Heart right ventricle (tissue), 16 donors: Measurements from ENCODE around the gene UBE4B. TPM values are rescaled to one million over a fixed set of nuclear protein-coding genes. Genes with fewer than 3 reads are reported as not detected.

Experiments used
- ATAC-seq, 8 donors: fragments of 200-7000 bp; cut with Tn5 transposase; one replicate each; pipeline ENCODE4 v1.9.1; 2020; ENCODE audit warnings: mild to moderate bottlenecking in 8 of 8, moderate library complexity in 8 of 8, moderate number of reproducible peaks in 1 of 8
- DNase-seq, 2 donors: peaks; one replicate each; pipeline ENCODE4 v3.0.0-alpha.2; 2020
- H3K27ac ChIP-seq, 10 donors: fragments of 200-600 bp; sonication (generic) in 2 of 10; one replicate each; pipeline versions ENCODE4 v1.5.0 to v1.8.0; 2020 to 2022; ENCODE audit warnings: mild to moderate bottlenecking in 3 of 10
- H3K27me3 ChIP-seq, 7 donors: fragments of 200-600 bp; one replicate each; pipeline ENCODE4 v1.8.0; 2021 to 2022; ENCODE audit warnings: mild to moderate bottlenecking in 2 of 7
- H3K36me3 ChIP-seq, 9 donors: fragments of 200-600 bp; sonication (generic) in 1 of 9; one replicate each; pipeline versions ENCODE4 v1.5.0 to v1.8.0; 2020 to 2022; ENCODE audit warnings: mild to moderate bottlenecking in 2 of 9
- H3K4me1 ChIP-seq, 9 donors: fragments of 200-600 bp; sonication (generic) in 1 of 9; one replicate each; pipeline versions ENCODE4 v1.5.0 to v1.8.0; 2020 to 2022; ENCODE audit warnings: mild to moderate bottlenecking in 4 of 9
- H3K4me3 ChIP-seq, 10 donors: fragments of 200-600 bp; sonication (generic) in 2 of 10; one replicate each; pipeline versions ENCODE4 v1.5.0 to v1.8.0; 2020 to 2022; ENCODE audit warnings: mild to moderate bottlenecking in 7 of 10, moderate library complexity in 2 of 10
- H3K9me3 ChIP-seq, 11 donors: fragments of 200-600 bp in 10 of 11; sonication (generic) in 2 of 11; one replicate each; pipeline versions ENCODE4 v1.5.0 to v1.8.0; 2013 to 2022; ENCODE audit warnings: mild to moderate bottlenecking in 2 of 11, control low read depth in 1 of 11, moderate library complexity in 1 of 11
- WGBS, 2 donors: extraction: QIAGEN DNeasy Blood & Tissue Kit; methylation state at CpG; one replicate each; pipeline ENCODE4 v1.1.7; 2013; ENCODE audit warnings: inconsistent platforms in 1 of 2; 5-methylcytosine and 5-hydroxymethylcytosine counted together
- intact Hi-C, 10 donors: fragments of 100-400 bp; cut with DNase I; formaldehyde crosslinking; loops; one replicate each; pipeline versions ENCODE4 v1.11.1 to v1.14.2; 2022
- polyA plus RNA-seq, 2 donors: library from polyadenylated mRNA; stranded (reverse); fragments of 200-250 nt; gene quantifications; one replicate each; pipeline ENCODE4 v1.2.3, GENCODE V29; 2013
- total RNA-seq, 10 donors: library from RNA; stranded (reverse); fragmentation: NEBNext Ultra II Directional in 3 of 10; extraction: Animal tissue kit (Norgen Biotek cat#: 25700) in 3 of 10; gene quantifications; one replicate each; pipeline versions ENCODE4 v1.2.1 to v1.2.4, GENCODE V29; 2021 to 2023
- TF ChIP-seq, protein P1 (sequence below), 9 donors: fragments of 200-600 bp; sonication (generic) in 2 of 9; IDR thresholded peaks; one replicate each; pipeline versions ENCODE4 v1.5.0 to v1.8.0; 2021 to 2022; ENCODE audit warnings: antibody characterized with exemption in 9 of 9, mild to moderate bottlenecking in 5 of 9, moderate library complexity in 1 of 9
- donor health status: Arrhythmogenic right ventricular cardiomyopathy.
- donor health status: ischemic (EF 13 %, LVEDD 7.1; RV severe dilation, severe dysfunction).
- donor health status: healthy with polysubstance abuse.
- donor health status: DM: no; HTN: yes; CAD: no.
- donor health status: DM: no; HTN: no; CAD: no.
- donor health status: ischemic (EF 25% LVEDD 6.9; RV normal size, moderate dysfunction).
- donor health status: ischemic (EF 25% LVEDD 5.7; RV mildly dilated, moderate dysfunction).
- donor health status: healthy.
- donor health status: DM: yes; HTN: yes; CAD: no.
- donor health status: Ischemic cardiomyopathy.
- donor health status: ischemic (EF 35%, LVEDD 5.7; RV mildly dilated, moderate dysfunction).
- donor health status: nonischemic (EF 11% LVEDD 7.7; RV severe dilation, severe dysfunction).
- donor health status: DM: yes; HTN: yes; CAD: no.
- donor health status: PGD.
- donor health status: ischemic (EF 29% LVEDD 5.4; RV normal size, mild dysfunction).
- donor health status: nonischemic (EF 23%, LVEDD 6.1; RV moderate dilation, normal function).

The UBE4B gene
- total and polyA plus RNA-seq, 12 donors: 18.3 to 87.3 (median 67.8) TPM

DNA sequence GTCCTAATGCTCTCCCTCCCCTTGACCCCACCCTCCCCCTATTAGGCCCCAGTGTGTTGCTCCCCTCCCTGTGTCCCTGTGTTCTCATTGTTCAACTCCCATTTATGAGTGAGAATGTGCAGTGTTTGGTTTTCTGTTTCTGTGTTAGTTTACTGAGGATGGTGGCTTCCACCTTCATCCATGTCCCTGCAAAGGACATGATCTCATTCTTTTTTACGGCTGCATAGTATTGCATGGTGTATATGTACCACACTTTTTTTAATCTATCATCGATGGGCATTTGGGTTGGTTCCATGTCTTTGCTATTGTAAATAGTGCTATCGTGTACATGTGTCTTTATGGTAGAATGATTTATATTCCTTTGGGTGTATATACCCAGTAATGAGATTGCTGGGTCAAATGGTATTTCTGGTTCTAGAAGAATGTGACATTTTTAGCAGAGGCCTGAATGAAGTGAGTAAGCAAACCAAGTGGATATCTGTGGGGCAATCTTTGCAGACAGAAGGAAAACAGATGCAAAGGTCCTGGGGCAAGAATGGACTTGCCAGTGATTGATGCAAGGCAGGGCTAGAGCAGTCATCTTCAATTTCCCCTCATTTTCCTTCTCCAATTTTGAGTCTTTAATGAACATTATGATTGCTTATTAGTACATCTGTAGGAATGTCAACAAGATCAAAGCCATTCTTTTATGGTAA, 50.2 kb downstream of the UBE4B start:
- no peak for ATAC-seq
- intact Hi-C loops: no loop called here
- H3K27ac ChIP-seq: no peak overlapping the region
- no peaks in the 10 kb centered on the region for H3K27me3 ChIP-seq
- H3K4me3 ChIP-seq: no peak overlapping the region
- 97% methylated on average over 3 of the region's 3 CpGs for WGBS, 2 donors
- H3K36me3 ChIP-seq: peaks cover 0 to 22% (median 7%) of the 10 kb centered on the region in 9 donors
- no peak for DNase-seq
- no peaks in the 10 kb centered on the region for H3K9me3 ChIP-seq
- TF ChIP-seq, protein P1, sequence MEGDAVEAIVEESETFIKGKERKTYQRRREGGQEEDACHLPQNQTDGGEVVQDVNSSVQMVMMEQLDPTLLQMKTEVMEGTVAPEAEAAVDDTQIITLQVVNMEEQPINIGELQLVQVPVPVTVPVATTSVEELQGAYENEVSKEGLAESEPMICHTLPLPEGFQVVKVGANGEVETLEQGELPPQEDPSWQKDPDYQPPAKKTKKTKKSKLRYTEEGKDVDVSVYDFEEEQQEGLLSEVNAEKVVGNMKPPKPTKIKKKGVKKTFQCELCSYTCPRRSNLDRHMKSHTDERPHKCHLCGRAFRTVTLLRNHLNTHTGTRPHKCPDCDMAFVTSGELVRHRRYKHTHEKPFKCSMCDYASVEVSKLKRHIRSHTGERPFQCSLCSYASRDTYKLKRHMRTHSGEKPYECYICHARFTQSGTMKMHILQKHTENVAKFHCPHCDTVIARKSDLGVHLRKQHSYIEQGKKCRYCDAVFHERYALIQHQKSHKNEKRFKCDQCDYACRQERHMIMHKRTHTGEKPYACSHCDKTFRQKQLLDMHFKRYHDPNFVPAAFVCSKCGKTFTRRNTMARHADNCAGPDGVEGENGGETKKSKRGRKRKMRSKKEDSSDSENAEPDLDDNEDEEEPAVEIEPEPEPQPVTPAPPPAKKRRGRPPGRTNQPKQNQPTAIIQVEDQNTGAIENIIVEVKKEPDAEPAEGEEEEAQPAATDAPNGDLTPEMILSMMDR (IDR thresholded peaks at IDR 0.05): no peak
- peaks cover 0 to 13% (median 6%) of the 10 kb centered on the region in 9 donors for H3K4me1 ChIP-seq

- peaks cover 0 to 25% (median 7%) of the 10 kb centered on the region in 9 donors for H3K36me3 ChIP-seq
- ATAC-seq (no peak), DNase-seq (no peak)
- intact Hi-C loops: no loop called here
- no peak overlapping the region for H3K4me3 ChIP-seq
- TF ChIP-seq, protein P1 (IDR thresholded peaks at IDR 0.05): no peak
- H3K9me3 ChIP-seq: no peaks in the 10 kb centered on the region
- no peak overlapping the region for H3K27ac ChIP-seq
- H3K4me1 ChIP-seq: peaks cover 0 to 9% (median 5%) of the 10 kb centered on the region in 9 donors
- 73 to 80% methylated on average over 3 of the region's 3 CpGs for WGBS, 2 donors
- H3K27me3 ChIP-seq: no peaks in the 10 kb centered on the region
These were observed 51.3 kb downstream of the UBE4B start for GRCh38 chr1:10084045-10084444.

GRCh38 chr1:10085076-10085475, 52.3 kb downstream of the UBE4B start:
- H3K4me3 ChIP-seq: no peak overlapping the region
- TF ChIP-seq, protein P1 (IDR thresholded peaks at IDR 0.05): no peak
- peaks cover 0 to 9% (median 5%) of the 10 kb centered on the region in 9 donors for H3K4me1 ChIP-seq
- H3K27ac ChIP-seq: no peak overlapping the region
- DNase-seq (no peak), ATAC-seq (peak in 2 of 8 donors; percentile 37 to 41)
- no peaks in the 10 kb centered on the region for H3K9me3 ChIP-seq
- peaks cover 0 to 15% (median 7%) of the 10 kb centered on the region in 9 donors for H3K36me3 ChIP-seq
- WGBS, 2 donors: 45 to 62% methylated on average over 5 of the region's 5 CpGs
- intact Hi-C loops: no loop called here
- H3K27me3 ChIP-seq: no peaks in the 10 kb centered on the region

DNA sequence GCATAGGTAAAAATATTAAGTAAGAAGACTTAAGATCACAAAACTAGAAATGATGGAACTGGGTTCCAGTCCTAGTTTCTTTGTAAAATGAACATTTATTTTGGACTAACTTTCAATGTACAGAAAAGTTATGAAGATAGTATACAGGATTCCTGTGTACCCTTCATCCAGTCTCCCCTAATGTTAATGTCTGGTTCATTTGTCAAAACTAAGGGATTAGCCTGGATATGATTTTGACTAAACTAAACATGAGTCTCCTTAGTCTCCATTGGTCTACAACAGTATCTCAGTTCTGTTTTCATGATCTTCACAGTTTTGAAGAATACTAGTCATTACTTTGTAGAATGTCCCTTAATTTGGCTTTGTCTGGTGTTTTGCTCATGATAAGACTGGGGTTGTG, 54.5 kb downstream of the UBE4B start:
- no peak overlapping the region for H3K27ac ChIP-seq
- peaks cover 0 to 17% (median 0%) of the 10 kb centered on the region in 9 donors for H3K36me3 ChIP-seq
- no peaks in the 10 kb centered on the region for H3K9me3 ChIP-seq
- TF ChIP-seq, protein P1 (IDR thresholded peaks at IDR 0.05): no peak
- H3K27me3 ChIP-seq: no peaks in the 10 kb centered on the region
- H3K4me1 ChIP-seq: peaks cover 0 to 9% (median 5%) of the 10 kb centered on the region in 9 donors
- ATAC-seq (no peak), DNase-seq (no peak)
- no peak overlapping the region for H3K4me3 ChIP-seq
- intact Hi-C loops: no loop called here
